Measurements from ENCODE around the gene HSD11B1.

DNA sequence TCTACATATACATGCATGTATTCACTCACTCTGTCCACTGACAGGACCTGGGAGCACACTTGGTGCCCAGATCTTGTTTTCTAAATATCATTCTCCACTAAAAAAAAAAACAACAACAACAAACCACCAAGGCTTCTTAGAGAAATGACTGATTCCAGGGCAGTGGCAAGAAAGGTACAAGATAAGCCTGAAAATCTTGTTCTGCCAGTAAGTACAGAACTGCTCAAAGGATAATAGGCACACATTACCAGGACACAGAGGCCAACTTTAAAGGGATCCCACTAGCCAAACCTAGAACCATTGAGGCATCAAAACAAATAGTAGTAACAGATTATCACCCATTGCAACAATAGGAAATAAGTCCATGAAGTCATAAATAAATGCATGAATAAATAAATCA, 10.7 kb downstream of the HSD11B1 start:
- TF ChIP-seq CTCF (conservative IDR thresholded peaks at IDR 0.05 in 1 of 2, IDR thresholded peaks at IDR 0.05 in 1 of 2; ENCODE audit: low read depth in 1 of 2, low read length in 2 of 2), result no peak
- TF ChIP-seq EZH2 (IDR thresholded peaks at IDR 0.05; ENCODE audit: low read length, missing control alignments), result no peak
